Measurements from ENCODE around the gene INCA1. TPM values are rescaled to one million over a fixed set of nuclear protein-coding genes. Genes with fewer than 3 reads are reported as not detected.

Gene INCA1
- total and polyA plus RNA-seq, 2 of the 8 experiments (the other 6 are each of a cell fraction or from before 2014, with no cell fraction given): 0.89 to 1.4 TPM

- TF ChIP-seq EZH2 (IDR thresholded peaks at IDR 0.05; ENCODE audit: low read depth, low read length, severe bottlenecking): no peak
- TF ChIP-seq JUN (IDR thresholded peaks at IDR 0.05; ENCODE audit: low read depth, low read length): no peak
- TF ChIP-seq ASH2L (IDR thresholded peaks at IDR 0.05; ENCODE audit: low read length): no peak
- TF ChIP-seq JUND (IDR thresholded peaks at IDR 0.05; ENCODE audit: low read length): no peak
- no peak for TF ChIP-seq SIX5 (IDR thresholded peaks at IDR 0.05; ENCODE audit: low read depth, low read length)
- TF ChIP-seq TEAD4 (IDR thresholded peaks at IDR 0.05; ENCODE audit: low read depth, low read length): no peak
- TF ChIP-seq HDAC2 (IDR thresholded peaks at IDR 0.05; ENCODE audit: borderline replicate concordance in 1 of 2, low read depth in 2 of 2, low read length in 2 of 2): no peak
Measured at GRCh38 chr17:5003214-5003867, 6.0 kb upstream of the INCA1 start (continued).

Data from H1 (cell line).